GM21619 (cell line): Measurements from ENCODE around the gene RALGAPA1.

Source experiments
- ATAC-seq: cut with Tn5 transposase; IDR thresholded peaks from one replicate; pipeline ENCODE4 v1.9.1; 2021; ENCODE audit not compliant: unreplicated experiment

RALGAPA1 gene

GRCh38 chr14:35503646-35504045 is 305.4 kb downstream of the RALGAPA1 start:
- no peak for ATAC-seq

DNA sequence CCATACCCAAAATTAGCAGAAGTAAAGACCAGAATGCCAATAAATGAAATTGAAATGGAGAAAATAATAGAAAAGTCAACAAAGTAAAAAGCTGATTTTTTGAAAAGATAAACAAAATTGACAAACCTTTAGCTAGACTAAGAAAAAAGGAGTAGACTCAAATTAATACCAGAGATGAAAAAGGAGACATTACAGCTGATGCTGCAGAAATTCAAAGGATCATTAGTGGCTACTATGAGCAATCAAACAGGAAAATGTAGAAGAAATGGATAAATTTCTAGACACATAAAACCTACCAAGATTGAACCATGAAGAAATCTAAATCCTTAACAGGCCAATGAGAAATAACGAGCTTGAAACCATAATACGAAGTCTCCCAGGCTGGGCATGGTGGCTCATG is 309.9 kb downstream of the RALGAPA1 start:
- no peak for ATAC-seq

- no peak for ATAC-seq
Observed at GRCh38 chr14:35495278-35495677, 313.8 kb downstream of the RALGAPA1 start.

DNA sequence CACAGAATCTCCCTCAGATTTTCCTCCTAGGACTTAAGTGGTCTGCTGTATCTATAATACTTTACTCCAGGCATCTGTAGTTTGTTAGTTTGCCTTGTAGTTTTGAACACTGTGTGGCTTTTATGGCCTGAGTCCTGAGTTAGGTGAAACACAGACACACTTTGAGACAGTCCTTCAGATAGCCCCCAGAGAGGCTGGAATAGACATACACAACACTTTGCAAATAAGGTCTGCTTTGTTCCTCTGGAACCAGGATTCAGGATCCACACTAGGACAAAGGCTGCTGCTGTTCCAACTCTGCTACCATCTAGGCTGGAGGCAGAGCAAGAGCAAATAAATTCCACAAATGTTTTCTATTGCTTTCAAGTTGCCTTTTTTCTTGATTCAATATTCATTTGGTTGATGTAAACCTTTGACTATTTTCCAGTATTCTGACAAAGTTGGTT is 316.5 kb downstream of the RALGAPA1 start:
- ATAC-seq = no peak
